Neural progenitor cell (in vitro differentiated cells): ENCODE data around the gene ADAMTSL1. TPM values are rescaled to one million over a fixed set of nuclear protein-coding genes. Genes with fewer than 3 reads are reported as not detected.
A peak's percentile ranks its signal among the peaks of the same experiment; 100 is the strongest.

ENCODE experiments used
- DNase-seq: peaks from one replicate; pipeline ENCODE4 v3.0.0-alpha.2; 2016; ENCODE audit warnings: low spot score
- H2AFZ ChIP-seq: fragments of 200-600 bp; sonication (generic); replicated peaks from 2 replicates; pipeline ENCODE4 v1.6.1; 2016; ENCODE audit warnings: antibody characterized with exemption
- H3F3A ChIP-seq: fragments of 200-600 bp; sonication (generic); 2 replicates; pipeline ENCODE4 v1.6.1; 2016; ENCODE audit warnings: antibody characterized with exemption, low read depth
- H3K27ac ChIP-seq: fragments of 200-600 bp; sonication (generic); 2 replicates; pipeline ENCODE4 v1.5.1; 2016; ENCODE audit warnings: mild to moderate bottlenecking
- H3K27me3 ChIP-seq: fragments of 200-600 bp; sonication (generic); 2 replicates; pipeline ENCODE4 v1.6.1; 2016; ENCODE audit warnings: mild to moderate bottlenecking, moderate library complexity
- H3K36me3 ChIP-seq: fragments of 200-600 bp; sonication (generic); 2 replicates; pipeline ENCODE4 v1.5.1; 2016
- H3K4me1 ChIP-seq: fragments of 200-600 bp; sonication (generic); 2 replicates; pipeline ENCODE4 v1.6.1; 2016; ENCODE audit warnings: mixed run types
- H3K4me2 ChIP-seq: fragments of 200-600 bp; sonication (generic); 2 replicates; pipeline ENCODE4 v1.6.1; 2016
- H3K4me3 ChIP-seq: fragments of 200-600 bp; sonication (generic); 2 replicates; pipeline ENCODE4 v1.5.1; 2016
- H3K79me2 ChIP-seq: fragments of 200-600 bp; sonication (generic); 2 replicates; pipeline ENCODE4 v1.6.1; 2016; ENCODE audit warnings: low read depth
- H3K9ac ChIP-seq: fragments of 200-600 bp; sonication (generic); 2 replicates; pipeline ENCODE4 v1.6.1; 2016
- H3K9me3 ChIP-seq: fragments of 200-600 bp; sonication (generic); 2 replicates; pipeline ENCODE4 v1.5.1; 2016; ENCODE audit warnings: low read depth
- H4K20me1 ChIP-seq: fragments of 200-600 bp; sonication (generic); 2 replicates; pipeline ENCODE4 v1.6.1; 2016; ENCODE audit warnings: low read depth
- H3K27ac Mint-ChIP-seq: 3 replicates; pipeline ENCODE4 v1.8.0; 2021; ENCODE audit warnings: mixed read lengths
- H3K27me3 Mint-ChIP-seq: 2 replicates; pipeline ENCODE4 v1.8.0; 2022; ENCODE audit warnings: low read depth, mild to moderate bottlenecking, inconsistent platforms, moderate library complexity, mixed read lengths; ENCODE audit not compliant: insufficient read depth
- H3K36me3 Mint-ChIP-seq: 3 replicates; pipeline ENCODE4 v1.8.0; 2021; ENCODE audit warnings: mixed read lengths
- H3K4me1 Mint-ChIP-seq: 3 replicates; pipeline ENCODE4 v1.8.0; 2021; ENCODE audit warnings: mixed read lengths
- H3K4me3 Mint-ChIP-seq: 3 replicates; pipeline ENCODE4 v1.8.0; 2021; ENCODE audit warnings: mild to moderate bottlenecking, moderate library complexity, mixed read lengths
- H3K9me3 Mint-ChIP-seq: 3 replicates; pipeline ENCODE4 v1.8.0; 2020; ENCODE audit warnings: mixed read lengths
- CTCF ChIP-seq: fragments of 200-600 bp; sonication (generic); IDR thresholded peaks from 2 replicates; pipeline ENCODE4 v1.5.1; 2017; ENCODE audit warnings: antibody characterized with exemption, mild to moderate bottlenecking
- EZH2 ChIP-seq: fragments of 200-600 bp; sonication (generic); IDR thresholded peaks from 2 replicates; pipeline ENCODE4 v1.6.1; 2017; ENCODE audit warnings: antibody characterized with exemption, mild to moderate bottlenecking, moderate library complexity
- EZH2phosphoT487 ChIP-seq: fragments of 200-600 bp; sonication (generic); IDR thresholded peaks from 2 replicates; pipeline ENCODE4 v1.6.1; 2017; ENCODE audit warnings: antibody characterized with exemption
- total RNA-seq: library from RNA; depleted of rRNA; stranded (reverse); fragments of >200 nt; gene quantifications from 2 replicates; pipeline ENCODE4 v1.2.3, GENCODE V29; 2015; ENCODE audit warnings: low replicate concordance

The ADAMTSL1 gene
- total RNA-seq, 1 donor from 2014 or later, result 0.73 TPM

GRCh38 chr9:18821788-18822187 lies 347.8 kb downstream of the ADAMTSL1 start:
- H2AFZ ChIP-seq, result no peak overlapping the region
- H3F3A ChIP-seq, result no peaks in the 10 kb centered on the region
- no peak overlapping the region for H3K9ac ChIP-seq
- no peak for DNase-seq
- no peak overlapping the region for H3K4me3 ChIP-seq
- no peaks in the 10 kb centered on the region for H3K36me3 ChIP-seq
- H3K4me1 ChIP-seq, result peaks cover 9% of the 10 kb centered on the region
- Mint-ChIP-seq H3K4me3 (no peak overlapping the region), H3K27me3 (peaks cover 5% of the 10 kb centered on the region), H3K9me3 (peaks cover 2% of the 10 kb centered on the region), H3K36me3 (no peaks in the 10 kb centered on the region), H3K4me1 (peaks cover 23% of the 10 kb centered on the region), H3K27ac (no peak overlapping the region)
- no peaks in the 10 kb centered on the region for H3K9me3 ChIP-seq
- no peak overlapping the region for H3K4me2 ChIP-seq
- no peak for TF ChIP-seq CTCF
- no peak for TF ChIP-seq EZH2
- no peak for TF ChIP-seq EZH2phosphoT487
- H3K27me3 ChIP-seq, result no peaks in the 10 kb centered on the region
- no peaks in the 10 kb centered on the region for H4K20me1 ChIP-seq
- H3K79me2 ChIP-seq, result no peaks in the 10 kb centered on the region
- no peak overlapping the region for H3K27ac ChIP-seq

GRCh38 chr9:18822850-18823249 lies 348.9 kb downstream of the ADAMTSL1 start:
- no peak overlapping the region for H3K27ac Mint-ChIP-seq
- H4K20me1 ChIP-seq, result no peaks in the 10 kb centered on the region
- no peak overlapping the region for H2AFZ ChIP-seq
- DNase-seq, result no peak
- H3K27me3 Mint-ChIP-seq, result peaks cover 5% of the 10 kb centered on the region
- no peak overlapping the region for H3K9ac ChIP-seq
- H3K79me2 ChIP-seq, result no peaks in the 10 kb centered on the region
- H3K9me3 Mint-ChIP-seq, result peaks cover 2% of the 10 kb centered on the region
- no peak overlapping the region for H3K4me2 ChIP-seq
- H3K36me3 Mint-ChIP-seq, result no peaks in the 10 kb centered on the region
- TF ChIP-seq EZH2, result no peak
- TF ChIP-seq CTCF, result no peak
- no peak for TF ChIP-seq EZH2phosphoT487
- H3K36me3 ChIP-seq, result no peaks in the 10 kb centered on the region
- H3K4me1 Mint-ChIP-seq, result peaks cover 26% of the 10 kb centered on the region
- H3K4me3 Mint-ChIP-seq, result no peak overlapping the region
- peaks cover under 1% of the 10 kb centered on the region for H3K27me3 ChIP-seq
- no peak overlapping the region for H3K27ac ChIP-seq
- no peak overlapping the region for H3K4me3 ChIP-seq
- H3K9me3 ChIP-seq, result no peaks in the 10 kb centered on the region
- H3K4me1 ChIP-seq, result peaks cover 9% of the 10 kb centered on the region
- H3F3A ChIP-seq, result no peaks in the 10 kb centered on the region

- Mint-ChIP-seq H3K27ac (no peak overlapping the region), H3K27me3 (peaks cover 5% of the 10 kb centered on the region), H3K9me3 (peaks cover 2% of the 10 kb centered on the region), H3K4me1 (peaks cover 26% of the 10 kb centered on the region), H3K4me3 (no peak overlapping the region), H3K36me3 (no peaks in the 10 kb centered on the region)
- Histone ChIP-seq H2AFZ (no peak overlapping the region), H3K9me3 (no peaks in the 10 kb centered on the region), H3K4me1 (peaks cover 9% of the 10 kb centered on the region), H4K20me1 (no peaks in the 10 kb centered on the region), H3F3A (no peaks in the 10 kb centered on the region), H3K27ac (no peak overlapping the region), H3K9ac (no peak overlapping the region), H3K79me2 (no peaks in the 10 kb centered on the region), H3K36me3 (no peaks in the 10 kb centered on the region), H3K27me3 (peaks cover 5% of the 10 kb centered on the region), H3K4me3 (no peak overlapping the region), H3K4me2 (no peak overlapping the region)
- TF ChIP-seq CTCF (peak; percentile 46), EZH2 (no peak)
- DNase-seq, result no peak
Observed at GRCh38 chr9:18824095-18824666, 350.2 kb downstream of the ADAMTSL1 start.
